Fibroblast of lung (primary cell): Measurements from ENCODE around the gene CHRND. TPM values are rescaled to one million over a fixed set of nuclear protein-coding genes. Genes with fewer than 3 reads are reported as not detected.

Experiments used
- DNase-seq, 2 donors: peaks; one replicate each; pipeline versions ENCODE4 v3.0.0 to v3.0.0-alpha.2; 2010; ENCODE audit warnings: low read depth in 2 of 2
- H2AFZ ChIP-seq: 2 replicates; pipeline ENCODE4 v1.5.1; 2012; ENCODE audit warnings: low read length, control low read depth, inconsistent platforms
- H3K27ac ChIP-seq: 2 replicates; pipeline ENCODE4 v1.5.1; 2011; ENCODE audit warnings: low read length, control low read depth; ENCODE audit not compliant: insufficient read depth
- H3K27me3 ChIP-seq: 2 replicates; pipeline ENCODE4 v1.5.1; 2011; ENCODE audit warnings: mild to moderate bottlenecking, low read length; ENCODE audit not compliant: control insufficient read depth, insufficient read depth
- H3K36me3 ChIP-seq: 2 replicates; pipeline ENCODE4 v1.5.1; 2011; ENCODE audit warnings: low read length; ENCODE audit not compliant: control insufficient read depth, insufficient read depth
- H3K4me1 ChIP-seq: 2 replicates; pipeline ENCODE4 v1.5.1; 2011; ENCODE audit warnings: low read length; ENCODE audit not compliant: control insufficient read depth, insufficient read depth; ENCODE audit errors: extremely low read depth
- H3K4me2 ChIP-seq: 2 replicates; pipeline ENCODE4 v1.5.1; 2011; ENCODE audit warnings: low read length, control low read depth; ENCODE audit not compliant: insufficient read depth; ENCODE audit errors: extremely low read depth
- H3K4me3 ChIP-seq, 4 experiments: fragments of 200-600 bp in 1 of 4; sonication (generic) in 1 of 4; replicated peaks in 1 of 4; 2 replicates each; pipeline ENCODE4 v1.5.1; 2011 to 2016; ENCODE audit warnings: low read length in 4 of 4, low read depth in 3 of 4, mild to moderate bottlenecking in 3 of 4, control low read depth in 2 of 4, inconsistent platforms in 1 of 4, mixed read lengths in 1 of 4; ENCODE audit not compliant: insufficient read depth in 1 of 4; ENCODE audit errors: control extremely low read depth in 1 of 4
- H3K79me2 ChIP-seq: 2 replicates; pipeline ENCODE4 v1.5.1; 2012; ENCODE audit warnings: mild to moderate bottlenecking, low read length, inconsistent platforms; ENCODE audit not compliant: control insufficient read depth, insufficient read depth
- H3K9ac ChIP-seq: 2 replicates; pipeline ENCODE4 v1.5.1; 2011; ENCODE audit warnings: mild to moderate bottlenecking, low read length, control low read depth; ENCODE audit not compliant: insufficient read depth
- H3K9me3 ChIP-seq: 2 replicates; pipeline ENCODE4 v1.5.1; 2012; ENCODE audit warnings: low read depth, low read length; ENCODE audit not compliant: control insufficient read depth, insufficient read depth
- H4K20me1 ChIP-seq: 2 replicates; pipeline ENCODE4 v1.5.1; 2011; ENCODE audit warnings: low read length; ENCODE audit not compliant: control insufficient read depth, insufficient read depth; ENCODE audit errors: extremely low read depth
- EZH2 ChIP-seq: IDR thresholded peaks from 2 replicates; pipeline ENCODE4 v1.5.1; 2012; ENCODE audit warnings: low read length, control low read depth, mild to moderate bottlenecking; ENCODE audit errors: missing control alignments
- polyA plus RNA-seq, 2 donors: library from polyadenylated mRNA; depleted of rRNA in 1 of 2; stranded (reverse) in 1 of 2; unstranded in 1 of 2; fragments of >200 nt; gene quantifications; 2 replicates each; pipeline ENCODE4 v1.2.1, GENCODE V29; 2011 to 2012; ENCODE audit warnings: missing spikeins in 1 of 2
- total RNA-seq: library from RNA; depleted of rRNA; stranded (reverse); fragments of >200 nt; gene quantifications from 2 replicates; pipeline ENCODE4 v1.2.1, GENCODE V29; 2014
- TF ChIP-seq, protein P1 (sequence below), 2 donors: IDR thresholded peaks in 1 of 2; conservative IDR thresholded peaks in 1 of 2; 1 replicate in 1 of 2; 2 replicates in 1 of 2; pipeline ENCODE4 v1.5.1; 2011 to 2012; ENCODE audit warnings: low read length in 2 of 2, control low read depth in 1 of 2, inconsistent platforms in 1 of 2, low read depth in 1 of 2, mild to moderate bottlenecking in 1 of 2

CHRND gene
- total and polyA plus RNA-seq, 2 donors (not counting 1 experiment from before 2014, with no cell fraction given): not detected

DNA sequence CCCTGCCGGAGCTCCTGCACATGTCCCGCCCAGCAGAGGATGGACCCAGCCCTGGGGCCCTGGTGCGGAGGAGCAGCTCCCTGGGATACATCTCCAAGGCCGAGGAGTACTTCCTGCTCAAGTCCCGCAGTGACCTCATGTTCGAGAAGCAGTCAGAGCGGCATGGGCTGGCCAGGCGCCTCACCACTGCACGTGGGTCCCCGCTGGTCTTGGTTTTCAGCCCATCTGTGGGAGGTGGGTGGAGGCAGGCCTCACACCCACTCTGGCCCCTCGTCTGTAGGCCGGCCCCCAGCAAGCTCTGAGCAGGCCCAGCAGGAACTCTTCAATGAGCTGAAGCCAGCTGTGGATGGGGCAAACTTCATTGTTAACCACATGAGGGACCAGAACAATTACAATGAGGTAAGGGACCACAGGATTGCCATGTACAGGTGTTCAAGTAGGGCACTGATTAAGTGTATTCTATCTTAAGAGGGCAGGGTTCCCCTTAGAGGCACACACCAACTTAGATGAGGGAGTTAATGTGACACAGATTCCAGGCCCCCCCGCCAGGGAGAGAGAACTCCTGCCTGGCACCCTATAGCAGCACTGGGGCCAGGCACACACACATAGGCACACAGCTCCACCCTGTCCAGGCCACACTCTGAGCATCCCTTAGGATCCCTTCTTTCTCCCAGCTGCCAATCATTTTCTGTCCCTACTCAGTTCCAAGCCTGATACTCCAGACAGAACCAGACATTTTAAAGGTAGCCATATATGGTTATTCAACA is 8.2 kb downstream of the CHRND start:
- H4K20me1 ChIP-seq: no peaks in the 10 kb centered on the region
- H3K9me3 ChIP-seq: no peaks in the 10 kb centered on the region
- peaks cover 3% of the 10 kb centered on the region for H3K27me3 ChIP-seq
- H3K4me2 ChIP-seq: no peak overlapping the region
- no peak for DNase-seq
- H3K79me2 ChIP-seq: no peaks in the 10 kb centered on the region
- no peak overlapping the region for H3K9ac ChIP-seq
- no peak overlapping the region for H3K4me3 ChIP-seq
- no peak overlapping the region for H3K27ac ChIP-seq
- no peaks in the 10 kb centered on the region for H3K36me3 ChIP-seq
- no peaks in the 10 kb centered on the region for H3K4me1 ChIP-seq
- no peak overlapping the region for H2AFZ ChIP-seq
- TF ChIP-seq, protein P1, sequence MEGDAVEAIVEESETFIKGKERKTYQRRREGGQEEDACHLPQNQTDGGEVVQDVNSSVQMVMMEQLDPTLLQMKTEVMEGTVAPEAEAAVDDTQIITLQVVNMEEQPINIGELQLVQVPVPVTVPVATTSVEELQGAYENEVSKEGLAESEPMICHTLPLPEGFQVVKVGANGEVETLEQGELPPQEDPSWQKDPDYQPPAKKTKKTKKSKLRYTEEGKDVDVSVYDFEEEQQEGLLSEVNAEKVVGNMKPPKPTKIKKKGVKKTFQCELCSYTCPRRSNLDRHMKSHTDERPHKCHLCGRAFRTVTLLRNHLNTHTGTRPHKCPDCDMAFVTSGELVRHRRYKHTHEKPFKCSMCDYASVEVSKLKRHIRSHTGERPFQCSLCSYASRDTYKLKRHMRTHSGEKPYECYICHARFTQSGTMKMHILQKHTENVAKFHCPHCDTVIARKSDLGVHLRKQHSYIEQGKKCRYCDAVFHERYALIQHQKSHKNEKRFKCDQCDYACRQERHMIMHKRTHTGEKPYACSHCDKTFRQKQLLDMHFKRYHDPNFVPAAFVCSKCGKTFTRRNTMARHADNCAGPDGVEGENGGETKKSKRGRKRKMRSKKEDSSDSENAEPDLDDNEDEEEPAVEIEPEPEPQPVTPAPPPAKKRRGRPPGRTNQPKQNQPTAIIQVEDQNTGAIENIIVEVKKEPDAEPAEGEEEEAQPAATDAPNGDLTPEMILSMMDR (conservative IDR thresholded peaks at IDR 0.05 in 1 of 2, IDR thresholded peaks at IDR 0.05 in 1 of 2; ENCODE audit: low read depth in 1 of 2, low read length in 2 of 2): no peak
- TF ChIP-seq EZH2: no peak

DNA sequence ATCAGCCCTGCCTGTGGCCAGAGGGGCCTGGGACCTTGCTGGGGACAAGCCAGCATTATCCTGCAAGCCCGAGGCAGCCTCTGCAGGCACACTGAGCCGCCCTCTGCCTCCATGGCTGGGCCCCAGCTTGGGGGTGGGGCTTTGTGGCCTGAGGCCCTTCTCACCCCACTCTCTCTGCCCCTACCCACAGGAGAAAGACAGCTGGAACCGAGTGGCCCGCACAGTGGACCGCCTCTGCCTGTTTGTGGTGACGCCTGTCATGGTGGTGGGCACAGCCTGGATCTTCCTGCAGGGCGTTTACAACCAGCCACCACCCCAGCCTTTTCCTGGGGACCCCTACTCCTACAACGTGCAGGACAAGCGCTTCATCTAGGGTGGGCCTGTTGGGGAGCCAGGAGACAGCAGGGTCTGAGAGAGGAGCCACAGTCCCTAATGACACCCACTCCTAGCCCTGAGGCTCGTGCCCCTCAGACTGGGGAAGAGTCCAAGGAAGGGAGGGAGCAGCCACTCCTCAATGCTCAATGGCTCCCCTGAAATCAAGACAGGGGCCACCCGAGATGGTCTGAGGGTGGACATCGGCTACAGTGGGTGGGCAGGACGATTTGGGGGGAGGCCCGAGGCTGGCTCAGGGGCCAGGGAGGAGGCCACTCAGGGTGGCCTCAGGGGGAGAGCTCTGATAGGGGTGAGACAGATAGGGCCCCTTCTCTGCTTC is 9.1 kb downstream of the CHRND start:
- no peak for DNase-seq
- H3K9ac ChIP-seq: no peak overlapping the region
- H3K27ac ChIP-seq: no peak overlapping the region
- no peaks in the 10 kb centered on the region for H3K9me3 ChIP-seq
- H3K27me3 ChIP-seq: peaks cover 6% of the 10 kb centered on the region
- H2AFZ ChIP-seq: no peak overlapping the region
- no peaks in the 10 kb centered on the region for H3K36me3 ChIP-seq
- H3K4me2 ChIP-seq: no peak overlapping the region
- no peaks in the 10 kb centered on the region for H3K4me1 ChIP-seq
- TF ChIP-seq EZH2: no peak
- TF ChIP-seq, protein P1 (conservative IDR thresholded peaks at IDR 0.05 in 1 of 2, IDR thresholded peaks at IDR 0.05 in 1 of 2; ENCODE audit: low read depth in 1 of 2, low read length in 2 of 2): no peak
- no peaks in the 10 kb centered on the region for H4K20me1 ChIP-seq
- no peaks in the 10 kb centered on the region for H3K79me2 ChIP-seq
- no peak overlapping the region for H3K4me3 ChIP-seq

DNA sequence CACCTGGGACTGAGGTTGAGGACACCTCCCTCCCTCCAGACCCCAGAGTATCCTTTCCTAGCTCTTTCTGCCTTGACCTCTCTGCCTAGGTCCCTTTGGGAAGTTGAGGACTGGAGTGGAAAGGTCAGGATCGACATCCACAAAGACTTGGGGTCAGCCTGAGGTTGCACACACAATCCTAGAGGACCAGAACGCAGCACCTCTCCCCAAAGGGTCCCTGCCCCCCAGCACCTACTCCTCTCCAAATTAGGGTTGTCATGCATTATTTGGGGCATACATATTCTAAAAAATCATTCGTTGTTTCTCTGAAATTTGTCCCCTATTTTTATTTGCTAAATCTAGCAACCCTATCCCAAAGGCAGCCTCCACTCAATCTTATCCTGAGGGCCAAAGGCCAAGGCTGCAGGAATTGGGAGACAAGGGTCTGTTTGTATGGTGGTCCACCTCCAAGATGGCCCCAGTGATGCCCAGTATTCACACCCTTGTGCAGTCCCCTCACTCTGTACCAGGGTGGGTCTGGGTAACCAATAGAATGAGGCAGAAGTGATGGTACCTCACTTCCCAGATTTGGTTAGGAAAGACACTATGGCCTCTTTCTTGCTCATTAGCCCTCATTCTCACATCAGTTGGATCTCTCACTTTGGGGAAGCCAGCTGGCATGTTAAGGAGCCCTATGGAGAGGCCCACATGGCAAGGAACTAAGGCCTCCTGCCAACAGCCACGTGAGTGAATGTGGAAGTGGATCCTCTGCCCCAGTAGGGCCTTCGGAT is 10.0 kb downstream of the CHRND start:
- H4K20me1 ChIP-seq: no peaks in the 10 kb centered on the region
- no peak overlapping the region for H3K27ac ChIP-seq
- H3K36me3 ChIP-seq: no peaks in the 10 kb centered on the region
- no peak overlapping the region for H3K9ac ChIP-seq
- no peak overlapping the region for H3K4me3 ChIP-seq
- peaks cover 6% of the 10 kb centered on the region for H3K27me3 ChIP-seq
- no peak overlapping the region for H3K4me2 ChIP-seq
- no peak for DNase-seq
- H3K79me2 ChIP-seq: no peaks in the 10 kb centered on the region
- no peaks in the 10 kb centered on the region for H3K4me1 ChIP-seq
- no peak for TF ChIP-seq EZH2
- TF ChIP-seq, protein P1 (conservative IDR thresholded peaks at IDR 0.05 in 1 of 2, IDR thresholded peaks at IDR 0.05 in 1 of 2; ENCODE audit: low read depth in 1 of 2, low read length in 2 of 2): no peak
- no peaks in the 10 kb centered on the region for H3K9me3 ChIP-seq
- H2AFZ ChIP-seq: no peak overlapping the region
